ENCODE measurements around the gene CCDC34. TPM values are rescaled to one million over a fixed set of nuclear protein-coding genes. Genes with fewer than 3 reads are reported as not detected.

The CCDC34 gene
- total RNA-seq, 1 donor from 2014 or later: 4.8 TPM

GRCh38 chr11:27295928-27296327 is 67.1 kb downstream of the CCDC34 start:
- Mint-ChIP-seq H3K9me3 (ENCODE audit: unreplicated experiment) (no peaks in the 10 kb centered on the region), H3K27me3 (ENCODE audit: unreplicated experiment) (no peaks in the 10 kb centered on the region), H3K4me1 (ENCODE audit: unreplicated experiment) (peaks cover 14% of the 10 kb centered on the region), H3K27ac (ENCODE audit: unreplicated experiment) (no peak overlapping the region), H3K4me3 (ENCODE audit: unreplicated experiment) (no peak overlapping the region), H3K36me3 (ENCODE audit: unreplicated experiment) (no peaks in the 10 kb centered on the region)
- DNase-seq (ENCODE audit: extremely low spot score, unreplicated experiment): no peak
- no peak for TF ChIP-seq CTCF (IDR thresholded peaks at IDR 0.05)

GRCh38 chr11:27294654-27295053 is 68.4 kb downstream of the CCDC34 start:
- H3K36me3 Mint-ChIP-seq (ENCODE audit: unreplicated experiment): no peaks in the 10 kb centered on the region
- H3K27ac Mint-ChIP-seq (ENCODE audit: unreplicated experiment): no peak overlapping the region
- DNase-seq (ENCODE audit: extremely low spot score, unreplicated experiment): no peak
- H3K27me3 Mint-ChIP-seq (ENCODE audit: unreplicated experiment): no peaks in the 10 kb centered on the region
- H3K9me3 Mint-ChIP-seq (ENCODE audit: unreplicated experiment): no peaks in the 10 kb centered on the region
- H3K4me1 Mint-ChIP-seq (ENCODE audit: unreplicated experiment): peaks cover 25% of the 10 kb centered on the region
- no peak overlapping the region for H3K4me3 Mint-ChIP-seq (ENCODE audit: unreplicated experiment)
- no peak for TF ChIP-seq CTCF (IDR thresholded peaks at IDR 0.05)

GRCh38 chr11:27293515-27294417 is 69.2 kb downstream of the CCDC34 start:
- Mint-ChIP-seq H3K27ac (ENCODE audit: unreplicated experiment) (no peak overlapping the region), H3K4me1 (ENCODE audit: unreplicated experiment) (peaks cover 33% of the 10 kb centered on the region), H3K9me3 (ENCODE audit: unreplicated experiment) (no peaks in the 10 kb centered on the region), H3K36me3 (ENCODE audit: unreplicated experiment) (no peaks in the 10 kb centered on the region), H3K4me3 (ENCODE audit: unreplicated experiment) (no peak overlapping the region), H3K27me3 (ENCODE audit: unreplicated experiment) (no peaks in the 10 kb centered on the region)
- DNase-seq (ENCODE audit: extremely low spot score, unreplicated experiment): no peak
- TF ChIP-seq CTCF (IDR thresholded peaks at IDR 0.05): no peak

- DNase-seq (ENCODE audit: extremely low spot score, unreplicated experiment): no peak
- H3K27me3 Mint-ChIP-seq (ENCODE audit: unreplicated experiment): peaks cover 3% of the 10 kb centered on the region
- peaks cover 33% of the 10 kb centered on the region for H3K4me1 Mint-ChIP-seq (ENCODE audit: unreplicated experiment)
- no peak for TF ChIP-seq CTCF (IDR thresholded peaks at IDR 0.05)
- H3K9me3 Mint-ChIP-seq (ENCODE audit: unreplicated experiment): no peaks in the 10 kb centered on the region
- no peak overlapping the region for H3K27ac Mint-ChIP-seq (ENCODE audit: unreplicated experiment)
- H3K4me3 Mint-ChIP-seq (ENCODE audit: unreplicated experiment): no peak overlapping the region
- H3K36me3 Mint-ChIP-seq (ENCODE audit: unreplicated experiment): no peaks in the 10 kb centered on the region
Observed at GRCh38 chr11:27292637-27293010, 70.4 kb downstream of the CCDC34 start.

- Mint-ChIP-seq H3K4me1 (ENCODE audit: unreplicated experiment) (peaks cover 33% of the 10 kb centered on the region), H3K27me3 (ENCODE audit: unreplicated experiment) (peaks cover 3% of the 10 kb centered on the region), H3K36me3 (ENCODE audit: unreplicated experiment) (no peaks in the 10 kb centered on the region), H3K27ac (ENCODE audit: unreplicated experiment) (no peak overlapping the region), H3K4me3 (ENCODE audit: unreplicated experiment) (no peak overlapping the region), H3K9me3 (ENCODE audit: unreplicated experiment) (no peaks in the 10 kb centered on the region)
- TF ChIP-seq CTCF (IDR thresholded peaks at IDR 0.05): no peak
- no peak for DNase-seq (ENCODE audit: extremely low spot score, unreplicated experiment)
Observed at GRCh38 chr11:27291954-27292636, 70.9 kb downstream of the CCDC34 start.
